ENCODE data around the gene LIN52.

GRCh38 chr14:74211945-74212580, 127.3 kb downstream of the LIN52 start:
- TF ChIP-seq CTCF (conservative IDR thresholded peaks at IDR 0.05; ENCODE audit: low read depth, low read length) (no peak), EZH2 (IDR thresholded peaks at IDR 0.05; ENCODE audit: borderline replicate concordance, low read depth, low read length, poor library complexity, severe bottlenecking) (no peak)

Data from A673 (cell line).